Transverse colon (tissue), 3 donors: ENCODE measurements around the gene UBE2R2.

Experiments
- POLR2A ChIP-seq: fragments of 450-650 bp; IDR thresholded peaks from one replicate; pipeline ENCODE4 v1.6.1; 2016; ENCODE audit warnings: antibody characterized with exemption, mild to moderate bottlenecking, moderate library complexity
- TF ChIP-seq, protein P1 (sequence below), 5 experiments: fragments of 200-600 bp in 3 of 5; fragments of 450-650 bp in 2 of 5; sonication (generic) in 3 of 5; IDR thresholded peaks; 1 replicate in 2 of 5; 2 replicates in 3 of 5; pipeline ENCODE4 v1.5.1; 2016 to 2017; ENCODE audit warnings: antibody characterized with exemption in 5 of 5, inconsistent platforms in 3 of 5, mild to moderate bottlenecking in 2 of 5, moderate library complexity in 1 of 5

DNA sequence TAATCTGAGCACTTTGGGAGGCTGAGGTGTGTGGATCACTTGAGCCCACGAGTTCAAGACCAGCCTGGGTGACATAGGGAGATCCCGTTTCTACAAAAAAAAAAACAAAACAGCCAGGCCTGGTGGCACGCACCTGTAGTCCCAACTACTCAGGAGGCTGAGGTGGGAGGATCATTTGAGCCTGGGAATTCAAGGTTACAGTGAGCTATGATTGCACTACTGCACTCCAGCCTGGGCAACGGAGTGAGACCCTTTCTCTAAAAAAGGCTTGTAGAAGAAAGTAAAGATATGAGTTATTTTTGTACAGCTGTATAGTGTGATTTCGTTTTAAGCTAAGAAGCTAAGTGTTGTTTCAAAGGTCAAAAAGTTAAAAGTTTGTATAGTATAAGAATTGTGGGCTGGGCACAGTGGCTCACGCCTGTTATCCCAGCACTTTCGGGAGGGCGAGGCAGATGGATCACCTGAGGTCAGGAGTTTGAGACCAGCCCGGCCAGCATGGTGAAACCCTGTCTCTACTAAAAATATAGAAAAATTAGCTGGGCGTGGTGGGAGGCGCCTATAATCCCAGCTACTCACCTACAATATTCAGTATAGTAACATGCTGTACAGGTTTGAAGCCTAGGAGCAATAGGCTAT lies 18.8 kb downstream of the UBE2R2 start:
- TF ChIP-seq, protein P1, sequence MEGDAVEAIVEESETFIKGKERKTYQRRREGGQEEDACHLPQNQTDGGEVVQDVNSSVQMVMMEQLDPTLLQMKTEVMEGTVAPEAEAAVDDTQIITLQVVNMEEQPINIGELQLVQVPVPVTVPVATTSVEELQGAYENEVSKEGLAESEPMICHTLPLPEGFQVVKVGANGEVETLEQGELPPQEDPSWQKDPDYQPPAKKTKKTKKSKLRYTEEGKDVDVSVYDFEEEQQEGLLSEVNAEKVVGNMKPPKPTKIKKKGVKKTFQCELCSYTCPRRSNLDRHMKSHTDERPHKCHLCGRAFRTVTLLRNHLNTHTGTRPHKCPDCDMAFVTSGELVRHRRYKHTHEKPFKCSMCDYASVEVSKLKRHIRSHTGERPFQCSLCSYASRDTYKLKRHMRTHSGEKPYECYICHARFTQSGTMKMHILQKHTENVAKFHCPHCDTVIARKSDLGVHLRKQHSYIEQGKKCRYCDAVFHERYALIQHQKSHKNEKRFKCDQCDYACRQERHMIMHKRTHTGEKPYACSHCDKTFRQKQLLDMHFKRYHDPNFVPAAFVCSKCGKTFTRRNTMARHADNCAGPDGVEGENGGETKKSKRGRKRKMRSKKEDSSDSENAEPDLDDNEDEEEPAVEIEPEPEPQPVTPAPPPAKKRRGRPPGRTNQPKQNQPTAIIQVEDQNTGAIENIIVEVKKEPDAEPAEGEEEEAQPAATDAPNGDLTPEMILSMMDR (IDR thresholded peaks at IDR 0.05), result no peak
- TF ChIP-seq POLR2A, result no peak
